AG04449 (cell line): ENCODE data around the gene LARGE2.
"Not testable (repeated sequence)": the region's sequence is repeated elsewhere in the genome, so short reads cannot be mapped to it uniquely, and the experiment has no call there.

ENCODE experiments used
- CTCF ChIA-PET: fragments of 350-600 bp; formaldehyde crosslinking; extraction: SDS; loops from one replicate; lab custom pipeline; 2021; ENCODE audit warnings: antibody characterized with exemption; lab: Yijun Ruan, JAX
- POLR2A ChIA-PET: fragments of 400-600, 350-600 bp; formaldehyde crosslinking; extraction: SDS; loops from one replicate; lab custom pipeline; 2020; ENCODE audit warnings: antibody characterized with exemption, inconsistent platforms; lab: Yijun Ruan, JAX
- DNase-seq: peaks from one replicate; pipeline ENCODE4 v3.0.0-alpha.2; 2010; ENCODE audit warnings: low read depth, low spot score
- H3K4me3 ChIP-seq: 2 replicates; pipeline ENCODE4 v1.5.1; 2011; ENCODE audit warnings: low read depth, mild to moderate bottlenecking, control low read depth, low read length
- CTCF ChIP-seq: IDR thresholded peaks from one replicate; pipeline ENCODE4 v1.5.1; 2011; ENCODE audit warnings: mild to moderate bottlenecking, moderate library complexity, low read length, control low read depth, inconsistent platforms; ENCODE audit not compliant: insufficient read depth; ENCODE audit errors: missing control alignments

The LARGE2 gene

DNA sequence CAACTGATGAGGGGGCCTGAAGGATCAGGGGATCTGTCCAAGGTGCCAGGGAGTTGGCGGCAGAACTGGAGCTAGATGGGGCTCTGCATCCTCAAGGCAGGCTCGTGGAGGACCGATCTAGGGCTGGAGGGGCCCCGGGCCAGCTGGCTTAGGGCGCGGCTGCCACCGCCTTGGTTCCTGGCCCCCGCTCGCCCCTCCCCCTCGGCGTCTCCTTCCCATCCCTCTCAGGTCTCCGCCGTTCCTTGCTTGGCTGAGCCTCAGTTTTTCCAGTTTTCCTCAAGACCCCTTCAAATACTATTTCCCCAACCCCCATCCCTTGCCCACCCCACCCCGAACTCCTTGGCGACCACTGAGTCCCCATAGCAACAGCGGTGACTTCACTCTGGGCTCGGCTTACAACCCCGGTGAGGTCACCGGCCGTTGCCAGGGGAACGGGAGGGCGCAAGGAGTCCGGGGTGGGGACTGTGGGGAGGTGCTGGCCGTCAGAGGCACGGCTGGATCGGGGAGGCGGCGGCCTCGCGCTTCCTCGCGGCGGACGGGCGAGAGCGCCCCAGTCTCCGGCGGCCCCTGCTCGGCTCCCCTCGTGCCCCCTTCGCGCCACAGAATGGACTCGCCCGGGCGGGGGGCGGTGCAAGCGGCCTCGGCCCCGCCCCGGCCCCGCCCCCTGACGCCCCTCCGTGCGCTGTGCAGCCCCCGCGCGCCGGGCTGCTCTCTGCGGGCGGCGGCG, 22.8 kb upstream of the LARGE2 start:
- ChIA-PET POLR2A (interaction anchor here (1.4 kb wide), 1 partner anchor 18 kb away, joined by 3 read pairs; the partner anchor contains the start of gene PEX16), CTCF (interaction anchor here (1.4 to 4.2 kb wide), 3 partner anchors 20 to 56 kb away, joined by 4 to 19 read pairs (median 6); no protein-coding TSS in a partner anchor)
- peak; percentile 16 for DNase-seq
- no peak for TF ChIP-seq CTCF
- H3K4me3 ChIP-seq, result peak overlapping the region; percentile 60

DNA sequence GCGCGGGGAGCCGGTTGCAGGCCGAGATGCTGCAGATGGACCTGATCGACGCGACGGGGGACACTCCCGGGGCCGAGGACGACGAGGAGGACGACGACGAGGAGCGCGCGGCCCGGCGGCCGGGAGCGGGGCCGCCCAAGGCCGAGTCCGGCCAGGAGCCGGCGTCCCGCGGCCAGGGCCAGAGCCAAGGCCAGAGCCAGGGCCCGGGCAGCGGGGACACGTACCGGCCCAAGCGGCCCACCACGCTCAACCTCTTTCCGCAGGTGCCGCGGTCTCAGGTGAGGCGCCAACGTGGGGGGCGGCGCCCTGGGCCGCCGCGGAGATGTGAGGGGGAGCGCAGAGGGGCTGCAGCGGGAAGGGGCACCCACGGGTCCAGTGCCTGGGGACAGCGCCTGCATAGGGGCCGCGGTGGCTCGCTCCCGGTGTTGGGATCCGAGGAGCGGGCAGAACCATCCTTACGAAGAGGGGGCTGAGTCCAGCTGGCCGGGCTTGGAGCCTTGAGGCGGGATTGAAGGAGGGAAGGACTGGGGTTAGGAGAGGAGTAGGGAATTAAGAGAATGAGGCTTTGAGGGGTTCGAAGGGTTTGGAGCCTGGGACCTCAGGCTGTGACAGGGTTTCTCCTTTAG, 22.2 kb upstream of the LARGE2 start:
- H3K4me3 ChIP-seq, result peak overlapping the region; percentile 65
- ChIA-PET POLR2A (interaction anchor here (1.4 kb wide), 1 partner anchor 17 kb away, joined by 3 read pairs; the partner anchor contains the start of gene PEX16), CTCF (interaction anchor here (0.9 to 1.4 kb wide), 3 partner anchors 10 to 27 kb away, joined by 4 to 5 read pairs (median 5); no protein-coding TSS in a partner anchor)
- DNase-seq, result not testable (repeated sequence)

GRCh38 chr11:45900916-45901617, 21.4 kb upstream of the LARGE2 start:
- H3K4me3 ChIP-seq, result peak overlapping the region; percentile 65
- TF ChIP-seq CTCF, result no peak
- CTCF ChIA-PET, result interaction anchor here (0.9 to 1.4 kb wide), 4 partner anchors 10 to 59 kb away, joined by 4 to 5 read pairs (median 4); no protein-coding TSS in a partner anchor
- DNase-seq, result no peak
- POLR2A ChIA-PET, result interaction anchor here (0.9 to 1.4 kb wide), 2 partner anchors 16 to 54 kb away, joined by 3 read pairs; partner anchors contain the start of genes CRY2 and PEX16

- DNase-seq, result no peak
- ChIA-PET POLR2A (interaction anchor here (0.9 kb wide), 1 partner anchor 55 kb away, joined by 3 read pairs; the partner anchor contains the start of gene CRY2), CTCF (interaction anchor here (1.0 to 1.4 kb wide), 2 partner anchors 14 to 59 kb away, joined by 4 read pairs; no protein-coding TSS in a partner anchor)
- TF ChIP-seq CTCF, result no peak
- H3K4me3 ChIP-seq, result no peak overlapping the region
These were observed 20.8 kb upstream of the LARGE2 start for GRCh38 chr11:45901626-45902025.

GRCh38 chr11:45902452-45903380, 19.7 kb upstream of the LARGE2 start:
- H3K4me3 ChIP-seq, result no peak overlapping the region
- DNase-seq, result no peak
- POLR2A ChIA-PET, result interaction anchor here (0.7 kb wide), 1 partner anchor 15 kb away, joined by 5 read pairs; the partner anchor contains the start of gene PEX16
- no peak for TF ChIP-seq CTCF
- CTCF ChIA-PET, result no interaction called here
